Lower leg skin (tissue), 3 donors: ENCODE results near the gene FLYWCH2.

Source experiments
- CTCF ChIP-seq, 3 donors: fragments of 450-650 bp; IDR thresholded peaks; one replicate each; pipeline ENCODE4 v1.5.1; 2016; ENCODE audit warnings: antibody characterized with exemption in 3 of 3, mild to moderate bottlenecking in 3 of 3, moderate library complexity in 2 of 3
- POLR2A ChIP-seq, 2 donors: fragments of 450-650 bp; IDR thresholded peaks; one replicate each; pipeline ENCODE4 v1.6.1; 2016 to 2017; ENCODE audit warnings: antibody characterized with exemption in 2 of 2, mild to moderate bottlenecking in 1 of 2, moderate library complexity in 1 of 2

DNA sequence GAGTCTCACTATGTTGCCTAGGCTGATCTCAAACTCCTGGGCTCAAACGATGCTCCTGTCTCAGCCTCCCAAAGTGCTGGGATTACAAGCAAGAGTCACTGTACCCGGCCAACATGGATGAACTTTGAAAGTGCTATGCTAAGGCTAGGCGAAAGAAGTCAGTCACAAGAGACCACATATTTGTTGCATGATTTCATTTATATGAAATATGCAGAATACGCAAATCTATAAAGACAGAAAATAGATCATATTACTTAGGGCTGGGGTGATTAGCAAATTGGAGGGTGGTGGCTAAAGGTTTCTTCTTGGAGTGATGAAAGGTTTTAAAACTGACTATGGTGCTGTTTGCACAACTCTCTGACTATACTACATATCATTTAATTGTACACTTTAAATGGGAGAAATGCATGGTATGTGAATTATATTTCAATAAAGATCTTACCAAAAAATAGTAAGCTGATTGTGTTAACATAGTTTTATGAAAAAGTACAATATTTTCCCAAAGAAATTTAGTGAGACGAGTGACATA is 27.5 kb downstream of the FLYWCH2 start:
- no peak for TF ChIP-seq CTCF (IDR thresholded peaks at IDR 0.05)
- no peak for TF ChIP-seq POLR2A (IDR thresholded peaks at IDR 0.05)
